Hematopoietic multipotent progenitor cell treated with erythropoietin and hydrocortisone succinate and interleukin-3 and kit ligand, for 4 days (in vitro differentiated cells): Measurements from ENCODE around the gene RDH8.

ENCODE experiments used
- DNase-seq: peaks from one replicate; pipeline ENCODE4 v3.0.0-alpha.2; 2015

The RDH8 gene

GRCh38 chr19:10013316-10013715 lies at the start of gene RDH8:
RDH8 (plus strand) TSS chr19:10013483; CDS start chr19:10013498, 15 bp downstream.
- DNase-seq, result no peak

GRCh38 chr19:9966024-9966423 lies 47.3 kb upstream of the RDH8 start:
- no peak for DNase-seq

- no peak for DNase-seq
Measured at GRCh38 chr19:9966448-9966847, 46.8 kb upstream of the RDH8 start.

GRCh38 chr19:9967326-9967725 lies 46.0 kb upstream of the RDH8 start:
- DNase-seq, result no peak

GRCh38 chr19:9968820-9969687 lies 44.2 kb upstream of the RDH8 start:
- DNase-seq, result no peak

GRCh38 chr19:9969688-9969975 lies 43.7 kb upstream of the RDH8 start:
- DNase-seq, result no peak

- DNase-seq, result no peak
Measured at GRCh38 chr19:9970481-9970880, 42.8 kb upstream of the RDH8 start.

GRCh38 chr19:9971166-9971897 lies 42.0 kb upstream of the RDH8 start:
- DNase-seq, result no peak

- no peak for DNase-seq
Measured at GRCh38 chr19:9972103-9972502, 41.2 kb upstream of the RDH8 start.

GRCh38 chr19:9981406-9982260 lies 31.6 kb upstream of the RDH8 start:
- no peak for DNase-seq

- DNase-seq, result no peak
Measured at GRCh38 chr19:9986787-9987281, 26.4 kb upstream of the RDH8 start.

- DNase-seq, result no peak
Measured at GRCh38 chr19:9989504-9989903, 23.8 kb upstream of the RDH8 start.

GRCh38 chr19:9991425-9992191 lies 21.7 kb upstream of the RDH8 start:
- DNase-seq, result no peak

GRCh38 chr19:9995084-9995483 lies 18.2 kb upstream of the RDH8 start:
- DNase-seq, result no peak

GRCh38 chr19:9995999-9996398 lies 17.3 kb upstream of the RDH8 start:
- DNase-seq, result no peak

- no peak for DNase-seq
Measured at GRCh38 chr19:9996541-9996940, 16.7 kb upstream of the RDH8 start.

GRCh38 chr19:10000171-10000826 lies 13.0 kb upstream of the RDH8 start:
- peak; percentile 82 for DNase-seq

GRCh38 chr19:10001899-10002298 lies 11.4 kb upstream of the RDH8 start:
- no peak for DNase-seq

- no peak for DNase-seq
Measured at GRCh38 chr19:10003271-10003670, 10.0 kb upstream of the RDH8 start.

GRCh38 chr19:10004617-10005016 lies 8.7 kb upstream of the RDH8 start:
- DNase-seq, result no peak

GRCh38 chr19:10005632-10006334 lies 7.5 kb upstream of the RDH8 start:
- DNase-seq, result no peak
